GM23338 (cell line): Measurements from ENCODE around the gene FBXW4. TPM values are rescaled to one million over a fixed set of nuclear protein-coding genes. Genes with fewer than 3 reads are reported as not detected.

Experiments used
- ATAC-seq: fragments of 200-7000 bp; cut with Tn5 transposase; 3 replicates; pipeline ENCODE4 v1.9.1; 2020
- DNase-seq: peaks from one replicate; pipeline ENCODE4 v3.0.0-alpha.2; 2015; ENCODE audit warnings: low spot score
- H2AFZ ChIP-seq: fragments of 200-600 bp; sonication (generic); 2 replicates; pipeline ENCODE4 v1.8.0; 2016; ENCODE audit warnings: antibody characterized with exemption, mild to moderate bottlenecking, moderate library complexity
- H3F3A ChIP-seq: fragments of 200-600 bp; sonication (generic); replicated peaks from 2 replicates; pipeline ENCODE4 v1.8.0; 2017; ENCODE audit warnings: antibody characterized with exemption, mixed run types, low read depth
- H3K27ac ChIP-seq: fragments of 200-600 bp; sonication (generic); 2 replicates; pipeline ENCODE4 v1.6.1; 2016; ENCODE audit warnings: low read depth
- H3K27me3 ChIP-seq: fragments of 200-600 bp; sonication (generic); 2 replicates; pipeline ENCODE4 v1.8.0; 2016; ENCODE audit warnings: mild to moderate bottlenecking, mixed run types, moderate library complexity; ENCODE audit not compliant: insufficient read depth
- H3K36me3 ChIP-seq: fragments of 200-600 bp; sonication (generic); 2 replicates; pipeline ENCODE4 v1.8.0; 2016; ENCODE audit warnings: mild to moderate bottlenecking; ENCODE audit not compliant: insufficient read depth
- H3K4me1 ChIP-seq: fragments of 200-600 bp; sonication (generic); 2 replicates; pipeline ENCODE4 v1.8.0; 2016; ENCODE audit warnings: mild to moderate bottlenecking, moderate library complexity; ENCODE audit not compliant: insufficient read depth
- H3K4me2 ChIP-seq: fragments of 200-600 bp; sonication (generic); 2 replicates; pipeline ENCODE4 v1.7.1; 2017; ENCODE audit warnings: mixed run types
- H3K4me3 ChIP-seq: fragments of 200-600 bp; sonication (generic); 2 replicates; pipeline ENCODE4 v1.6.1; 2016; ENCODE audit warnings: mixed run types
- H3K79me2 ChIP-seq: fragments of 200-600 bp; sonication (generic); replicated peaks from 2 replicates; pipeline ENCODE4 v1.8.0; 2017; ENCODE audit warnings: mild to moderate bottlenecking; ENCODE audit not compliant: insufficient read depth
- H3K9me2 ChIP-seq: fragments of 200-600 bp; sonication (generic); 2 replicates; pipeline ENCODE4 v1.8.0; 2017; ENCODE audit not compliant: insufficient read depth
- H4K20me1 ChIP-seq: fragments of 200-600 bp; sonication (generic); replicated peaks from 2 replicates; pipeline ENCODE4 v1.8.0; 2017; ENCODE audit warnings: mild to moderate bottlenecking; ENCODE audit not compliant: insufficient read depth
- H3K27ac Mint-ChIP-seq: 2 replicates; pipeline ENCODE4 v1.8.0; 2020; ENCODE audit warnings: inconsistent platforms, mild to moderate bottlenecking, moderate library complexity, mixed read lengths
- H3K27me3 Mint-ChIP-seq: 3 replicates; pipeline ENCODE4 v1.8.0; 2022; ENCODE audit warnings: low read depth, mild to moderate bottlenecking, moderate library complexity, mixed read lengths, inconsistent platforms; ENCODE audit not compliant: insufficient read depth, poor library complexity
- H3K36me3 Mint-ChIP-seq: 3 replicates; pipeline ENCODE4 v1.8.0; 2021; ENCODE audit warnings: low read depth, mild to moderate bottlenecking, inconsistent platforms, moderate library complexity, mixed read lengths
- H3K4me1 Mint-ChIP-seq: 3 replicates; pipeline ENCODE4 v1.8.0; 2020; ENCODE audit warnings: mild to moderate bottlenecking, inconsistent platforms, mixed read lengths
- H3K4me3 Mint-ChIP-seq: 3 replicates; pipeline ENCODE4 v1.8.0; 2021; ENCODE audit warnings: moderate library complexity, mild to moderate bottlenecking, inconsistent platforms, mixed read lengths
- H3K9me3 Mint-ChIP-seq: 3 replicates; pipeline ENCODE4 v1.8.0; 2020; ENCODE audit warnings: moderate library complexity, mild to moderate bottlenecking, inconsistent platforms, mixed read lengths
- CREB1 ChIP-seq: fragments of 250-450 bp; sonication (Bioruptor Pico); IDR thresholded peaks from 2 replicates; pipeline ENCODE4 v1.5.0; 2020; ENCODE audit warnings: low read depth, mild to moderate bottlenecking, moderate library complexity
- CTCF ChIP-seq, 2 experiments: fragments of 200-600 bp in 1 of 2; sonication (generic) in 1 of 2; conservative IDR thresholded peaks; 2 replicates each; pipeline versions ENCODE4 v1.5.1 to v1.6.1; 2016 to 2017; ENCODE audit warnings: antibody characterized with exemption in 2 of 2, low read depth in 2 of 2, mild to moderate bottlenecking in 2 of 2, moderate library complexity in 1 of 2
- ETS1 ChIP-seq: IDR thresholded peaks from 2 replicates; pipeline ENCODE4 v1.6.1; 2016; ENCODE audit warnings: antibody characterized with exemption
- EZH2 ChIP-seq: fragments of 200-600 bp; sonication (generic); IDR thresholded peaks from one replicate; pipeline ENCODE4 v1.8.0; 2017; ENCODE audit warnings: antibody characterized with exemption, mild to moderate bottlenecking, low read depth; ENCODE audit not compliant: unreplicated experiment
- EZH2phosphoT487 ChIP-seq: fragments of 200-600 bp; sonication (generic); IDR thresholded peaks from one replicate; pipeline ENCODE4 v1.8.1; 2018; ENCODE audit warnings: antibody characterized with exemption; ENCODE audit not compliant: unreplicated experiment
- REST ChIP-seq: IDR thresholded peaks from one replicate; pipeline ENCODE4 v1.6.1; 2018; ENCODE audit warnings: antibody characterized with exemption; ENCODE audit not compliant: unreplicated experiment
- STAT1 ChIP-seq: IDR thresholded peaks from one replicate; pipeline ENCODE4 v1.6.1; 2016; ENCODE audit warnings: antibody characterized with exemption; ENCODE audit not compliant: unreplicated experiment
- ZNF114 ChIP-seq: fragments of 250-450 bp; sonication (Bioruptor Pico); IDR thresholded peaks from 2 replicates; pipeline ENCODE4 v1.5.0; 2020; ENCODE audit warnings: mild to moderate bottlenecking, moderate library complexity
- ZNF462 ChIP-seq: fragments of 250-450 bp; sonication (Bioruptor Pico); IDR thresholded peaks from 2 replicates; pipeline ENCODE4 v1.5.0; 2020; ENCODE audit warnings: mild to moderate bottlenecking, moderate library complexity
- polyA plus RNA-seq: library from polyadenylated mRNA; unstranded; fragments of >200 nt; fragmentation: Nextera tagmentation; extraction: Ambion mirVana; gene quantifications from 2 replicates; pipeline ENCODE4 v1.2.1, GENCODE V29; 2016
- total RNA-seq: library from RNA; depleted of rRNA; stranded (reverse); fragments of >200 nt; shearing (Covaris generic); gene quantifications from 2 replicates; pipeline ENCODE4 v1.2.3, GENCODE V29; 2014

FBXW4 gene
- total and polyA plus RNA-seq, 2 experiments from 2014 or later: 8.0 to 18.6 TPM

GRCh38 chr10:101577121-101577871 lies 117.7 kb downstream of the FBXW4 start:
- no peak overlapping the region for H3K4me3 ChIP-seq
- ATAC-seq (no peak), DNase-seq (no peak)
- no peaks in the 10 kb centered on the region; the same call in 1 of the 2 replicates for H4K20me1 ChIP-seq
- Mint-ChIP-seq H3K9me3 (peaks cover 10% of the 10 kb centered on the region), H3K4me1 (peaks cover 21% of the 10 kb centered on the region), H3K36me3 (peaks cover 33% of the 10 kb centered on the region), H3K4me3 (no peak overlapping the region), H3K27ac (no peak overlapping the region), H3K27me3 (peaks cover 16% of the 10 kb centered on the region)
- no peak overlapping the region for H2AFZ ChIP-seq
- H3K4me2 ChIP-seq: no peak overlapping the region
- H3K36me3 ChIP-seq: no peaks in the 10 kb centered on the region; the same call in 1 of the 2 replicates
- no peaks in the 10 kb centered on the region for H3F3A ChIP-seq
- peaks cover 14% of the 10 kb centered on the region for H3K27me3 ChIP-seq
- TF ChIP-seq STAT1 (no peak), EZH2phosphoT487 (no peak), ETS1 (no peak), ZNF462 (CRISPR knock-in tag) (no peak), CTCF (conservative IDR thresholded peaks at IDR 0.05; ENCODE audit: low read depth in 2 of 2) (no peak), REST (no peak), CREB1 (CRISPR knock-in tag) (no peak), ZNF114 (no peak), EZH2 (no peak)
- no peaks in the 10 kb centered on the region for H3K79me2 ChIP-seq
- no peaks in the 10 kb centered on the region for H3K9me2 ChIP-seq
- H3K4me1 ChIP-seq: peaks cover 20% of the 10 kb centered on the region
- H3K27ac ChIP-seq: no peak overlapping the region
